HG03575 (cell line): ENCODE results near the gene ANKLE1.

Experiments
- ATAC-seq: cut with Tn5 transposase; IDR thresholded peaks from one replicate; pipeline ENCODE4 v1.9.1; 2021; ENCODE audit not compliant: unreplicated experiment, insufficient number of reproducible peaks, low FRiP score; ENCODE audit errors: extremely low read depth

ANKLE1 gene

DNA sequence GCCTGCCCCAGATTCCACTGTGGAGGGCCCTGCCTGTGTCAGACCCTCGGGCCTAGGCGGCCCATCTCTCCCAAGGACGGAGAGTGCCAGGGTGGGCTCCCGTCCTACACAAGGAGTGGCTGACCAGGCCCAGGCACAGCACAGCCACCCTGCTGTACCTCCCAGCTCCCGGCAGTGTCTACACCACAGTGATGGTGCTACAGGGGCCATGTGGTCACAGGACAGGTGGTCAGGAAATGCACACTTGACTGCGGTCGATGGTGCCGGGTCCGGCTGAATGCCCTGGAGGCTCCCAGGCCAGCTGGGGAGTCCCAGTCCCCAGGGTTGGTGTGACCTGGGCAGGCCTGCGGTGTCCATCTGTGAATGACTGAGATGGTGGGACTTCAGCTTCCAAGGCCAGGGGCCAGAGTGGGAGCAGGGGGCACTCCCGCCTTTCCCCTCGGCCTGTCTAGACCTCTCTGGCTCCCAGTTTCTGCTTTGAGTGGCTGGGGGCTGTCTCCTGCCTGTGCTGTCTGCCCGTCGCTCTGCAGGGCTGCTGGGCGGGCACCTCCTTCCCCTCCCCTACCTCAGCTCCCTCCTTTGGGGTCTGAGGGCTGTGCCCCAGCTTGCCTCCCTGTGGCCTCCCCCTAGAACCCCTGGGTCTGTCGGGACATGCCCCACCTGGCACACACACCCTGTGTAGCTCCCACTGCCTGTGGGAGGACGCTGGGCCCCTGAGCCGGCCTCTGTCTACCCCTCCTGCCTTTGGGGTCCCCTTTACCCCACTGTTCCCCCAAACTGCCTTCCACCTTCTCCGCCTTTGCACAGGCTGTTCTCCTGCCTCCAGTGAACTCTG lies 40.2 kb downstream of the ANKLE1 start:
- ATAC-seq, result no peak

DNA sequence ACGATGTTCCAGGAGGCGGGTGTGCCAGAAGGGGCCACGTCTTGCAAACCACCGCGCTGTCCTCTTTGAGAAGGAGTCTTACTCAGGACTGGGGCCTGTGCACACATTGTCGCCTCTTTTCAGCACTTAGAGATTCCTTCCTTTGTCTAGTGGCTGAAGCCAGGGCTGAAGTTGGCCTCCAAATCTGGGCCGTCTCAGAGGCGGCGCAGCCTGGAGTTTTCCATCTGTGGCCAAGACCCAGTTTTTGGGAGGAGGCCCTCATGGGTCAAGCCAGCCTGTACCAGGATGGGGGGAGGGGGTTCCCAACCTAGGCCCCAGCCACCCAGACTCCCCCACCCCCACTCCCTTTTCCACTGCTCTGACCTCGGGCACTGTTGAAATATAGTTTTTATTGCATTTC lies 41.2 kb downstream of the ANKLE1 start:
- no peak for ATAC-seq

DNA sequence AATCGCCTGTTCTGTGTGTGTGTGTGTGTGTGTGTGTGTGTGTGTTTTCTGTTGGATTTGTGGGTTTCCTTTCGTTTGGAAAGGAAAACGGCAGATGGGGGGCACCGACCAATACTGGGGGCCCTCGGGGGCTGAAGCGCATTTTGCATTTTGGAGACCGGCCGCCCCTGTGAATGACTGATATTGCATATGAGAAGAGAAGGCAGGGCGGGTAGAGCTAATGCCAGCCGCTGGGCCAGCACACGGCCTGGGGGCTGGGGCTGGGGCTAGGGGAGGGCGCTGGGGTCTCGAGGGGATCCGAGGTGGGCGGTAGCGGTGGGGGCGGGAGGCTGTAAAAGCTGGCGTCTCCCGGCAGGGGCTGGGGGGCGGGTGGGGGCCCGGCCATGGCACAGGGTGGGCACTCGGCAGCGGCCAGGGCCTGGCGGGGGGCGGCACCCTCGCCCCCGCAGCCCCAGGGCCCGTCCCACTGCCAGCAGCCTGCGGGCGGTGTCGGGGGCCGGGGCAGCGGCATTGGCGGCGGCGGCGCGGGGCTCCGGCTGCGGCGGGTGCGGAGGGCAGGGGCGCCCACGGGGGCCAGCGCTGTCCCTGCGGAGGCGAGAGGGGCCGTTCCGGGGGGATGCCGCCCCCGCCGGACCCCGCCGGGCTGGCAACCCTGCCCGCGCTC lies 41.7 kb downstream of the ANKLE1 start:
- ATAC-seq, result no peak

DNA sequence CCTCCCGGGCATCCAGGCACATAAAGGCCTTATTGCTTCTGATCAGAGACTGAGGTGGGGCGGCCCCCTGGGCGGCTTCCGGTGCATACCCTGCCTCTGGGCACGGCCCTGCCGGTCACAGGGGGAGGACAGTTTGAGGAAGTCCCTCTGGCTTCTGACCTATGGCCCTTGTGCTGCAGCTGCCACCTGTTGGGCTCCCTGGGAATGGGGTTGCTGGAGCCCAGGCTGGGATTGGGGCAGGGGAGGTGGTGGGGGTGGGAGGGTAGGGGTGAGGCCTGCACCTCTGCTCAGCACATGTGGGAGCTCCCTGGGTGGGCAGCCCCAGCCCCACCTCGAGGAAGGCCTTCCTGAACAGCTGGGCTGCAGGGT lies 42.2 kb downstream of the ANKLE1 start:
- ATAC-seq, result no peak

DNA sequence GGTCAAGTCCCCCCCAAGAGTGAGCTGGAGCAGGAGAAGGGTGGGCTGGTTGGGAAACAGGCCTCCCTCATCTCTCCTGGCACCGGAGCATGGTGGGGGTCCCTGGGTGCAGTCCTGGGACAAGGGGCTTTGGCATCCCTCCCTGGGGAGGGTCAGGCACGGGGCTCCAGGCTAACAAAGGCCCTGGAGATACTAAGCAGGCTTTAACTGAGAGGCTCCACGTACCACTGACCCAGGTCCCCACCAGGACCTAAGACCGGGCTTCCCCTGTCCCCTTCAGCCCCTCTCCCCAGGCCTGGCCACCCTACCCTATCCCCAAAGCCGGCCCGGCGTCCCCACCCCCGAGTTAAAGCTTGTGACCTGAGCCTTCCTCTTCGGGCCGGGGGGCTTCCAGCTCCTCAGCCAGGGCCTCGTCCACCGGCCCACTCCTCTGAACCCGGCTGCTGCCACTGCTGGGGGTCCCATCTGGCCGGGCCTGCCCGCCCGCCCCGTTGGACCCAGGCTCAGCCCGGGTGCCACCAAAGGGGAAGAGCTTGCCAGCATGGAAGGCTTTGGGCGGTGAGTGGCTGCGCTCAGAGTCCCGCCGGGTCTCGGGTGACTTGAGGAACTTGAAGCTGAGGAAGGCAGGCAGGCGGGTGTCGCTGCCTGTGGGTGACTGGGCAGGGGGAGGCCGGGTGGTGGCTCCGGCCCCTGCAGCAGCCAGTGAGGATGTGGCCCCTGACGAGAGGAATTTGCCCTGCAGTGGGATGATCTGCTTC lies 42.8 kb downstream of the ANKLE1 start:
- no peak for ATAC-seq

DNA sequence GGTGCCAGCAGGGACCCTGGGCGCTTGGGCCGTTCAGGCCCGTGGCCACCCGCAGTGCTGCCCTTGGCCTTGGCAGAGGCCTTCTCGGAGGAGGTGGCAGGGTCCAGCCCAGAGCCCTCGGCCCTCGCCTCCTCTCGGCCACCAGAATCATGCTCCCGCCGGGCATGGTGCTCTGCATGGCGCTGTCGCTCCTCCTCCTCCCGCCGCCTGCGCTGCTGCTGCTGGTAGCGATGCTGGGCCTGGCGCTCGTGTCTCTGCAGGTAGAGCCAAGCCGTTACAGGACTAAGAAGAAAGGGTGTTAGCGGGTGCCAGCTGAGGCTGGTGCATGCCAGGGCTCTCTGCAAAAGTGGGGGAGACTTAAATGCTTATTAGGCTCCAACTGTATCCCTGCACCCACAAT lies 43.4 kb downstream of the ANKLE1 start:
- no peak for ATAC-seq

DNA sequence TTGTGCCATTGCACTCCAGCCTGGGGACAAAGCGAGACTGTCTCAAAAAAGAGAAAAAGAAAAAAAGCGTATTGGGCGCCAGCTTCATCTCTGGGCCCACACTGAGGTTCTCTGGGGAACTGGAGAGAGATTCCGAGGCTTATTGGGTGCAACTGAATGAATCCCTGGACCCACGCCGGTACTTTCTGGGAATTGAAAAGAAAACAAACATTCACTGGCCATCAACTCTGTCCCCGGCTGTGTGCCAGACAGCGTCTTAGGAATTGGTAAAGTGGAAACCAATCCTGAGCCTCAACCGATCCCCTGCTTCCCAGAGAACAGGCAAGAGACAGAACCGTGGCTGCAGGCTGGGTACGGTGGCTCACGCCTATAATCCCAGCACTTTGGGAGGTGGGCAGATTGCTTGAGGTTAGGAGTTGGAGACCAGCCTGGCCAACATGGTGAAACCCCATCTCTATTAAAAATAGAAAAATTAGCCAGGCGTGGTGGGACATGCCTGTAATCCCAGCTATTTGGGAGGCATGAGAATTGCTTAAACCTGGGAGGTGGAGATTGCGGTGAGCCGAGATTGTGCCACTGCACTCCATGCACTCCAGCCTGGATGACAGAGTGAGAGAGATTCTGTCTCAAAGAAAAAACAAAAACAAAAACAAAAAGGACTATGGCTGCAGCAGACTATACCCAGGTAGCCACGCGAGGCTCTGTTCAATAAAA lies 44.3 kb downstream of the ANKLE1 start:
- ATAC-seq, result no peak

DNA sequence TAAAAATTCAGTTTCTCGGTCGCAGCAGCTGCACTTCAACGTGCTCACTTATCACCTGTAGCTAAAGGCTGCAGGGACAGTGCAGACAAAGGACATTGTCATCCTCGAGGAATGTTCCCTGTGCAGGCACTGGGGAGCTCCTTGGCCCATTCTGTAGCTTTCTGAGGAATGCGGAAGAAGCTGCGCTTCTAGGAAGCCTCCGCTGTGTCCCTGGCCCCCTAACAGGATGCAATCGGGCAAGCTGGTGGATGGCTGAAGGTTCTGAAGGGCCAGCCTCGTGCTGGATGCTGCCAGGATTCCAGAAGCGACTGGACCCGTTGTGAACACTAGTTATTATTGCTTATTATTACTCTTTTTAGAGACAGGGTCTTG lies 44.9 kb downstream of the ANKLE1 start:
- no peak for ATAC-seq

DNA sequence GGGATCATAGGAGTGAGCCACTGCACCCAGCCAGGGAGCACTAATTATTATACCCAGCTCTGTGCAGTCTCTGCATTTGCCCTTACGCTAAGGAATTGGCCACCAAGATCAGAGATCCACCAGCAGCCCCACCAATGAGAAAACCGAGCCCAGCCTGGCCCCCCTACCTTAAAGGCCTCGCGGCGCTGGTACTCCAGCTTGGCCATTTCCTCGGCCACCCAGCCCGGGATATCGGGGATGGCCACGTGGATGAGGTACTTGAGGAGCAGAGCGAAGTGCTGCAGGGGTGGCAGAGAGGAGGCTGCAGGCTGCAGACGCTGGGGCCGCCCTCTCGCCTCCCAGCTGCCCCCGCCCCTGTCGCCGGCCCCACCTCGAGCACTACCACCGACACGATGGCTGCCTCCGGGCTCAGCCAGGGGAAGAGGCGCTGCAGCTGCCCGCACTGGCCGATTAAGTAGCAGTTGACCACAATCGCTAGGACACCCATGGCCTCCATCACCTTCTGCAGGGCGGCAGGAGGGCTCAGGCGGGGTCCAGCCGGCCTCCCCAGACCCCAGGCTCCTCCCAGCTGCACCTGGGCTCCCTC lies 45.5 kb downstream of the ANKLE1 start:
- ATAC-seq, result no peak

DNA sequence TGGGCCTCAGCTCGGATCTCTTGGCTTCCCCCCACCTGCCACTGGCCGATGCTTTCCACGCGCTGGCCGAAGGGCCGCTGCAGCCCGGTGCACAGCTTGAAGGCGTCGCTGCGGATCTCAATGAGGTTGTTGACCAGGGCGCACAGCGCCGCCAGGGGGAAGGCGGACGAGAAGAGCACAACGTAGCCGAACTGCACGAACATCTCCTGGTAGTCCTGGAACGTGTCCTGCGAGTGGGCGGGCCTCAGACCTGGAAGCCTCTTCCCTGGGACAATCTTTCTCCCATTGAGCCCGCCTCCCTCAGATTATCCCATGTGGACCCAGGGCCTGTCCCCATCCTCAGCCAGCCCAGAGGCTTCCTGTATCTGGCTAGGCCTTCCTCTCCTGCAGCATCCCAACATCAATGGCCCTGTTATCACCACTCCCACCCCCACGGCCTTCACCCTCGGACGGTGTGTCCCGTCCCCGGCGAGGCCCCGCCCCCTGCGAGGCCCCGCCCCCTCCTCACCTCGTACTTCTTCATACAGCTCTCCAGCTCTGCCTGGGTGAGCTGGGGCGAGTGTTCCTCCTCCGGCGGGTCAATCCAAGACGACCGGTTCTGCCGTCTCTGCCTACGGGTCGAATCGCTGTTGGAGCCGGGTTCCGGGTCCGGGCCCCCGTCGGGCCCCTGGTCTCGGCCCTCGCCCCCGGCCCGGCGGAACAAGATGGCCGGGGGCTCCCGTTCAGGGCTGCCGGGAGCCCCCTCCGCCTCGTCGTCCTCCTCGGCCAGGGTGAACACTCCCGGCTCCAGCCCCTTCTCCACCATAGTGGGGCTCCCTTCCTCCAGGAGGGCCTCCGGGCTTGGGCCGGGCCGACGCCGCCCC lies 46.2 kb downstream of the ANKLE1 start:
- ATAC-seq, result no peak

DNA sequence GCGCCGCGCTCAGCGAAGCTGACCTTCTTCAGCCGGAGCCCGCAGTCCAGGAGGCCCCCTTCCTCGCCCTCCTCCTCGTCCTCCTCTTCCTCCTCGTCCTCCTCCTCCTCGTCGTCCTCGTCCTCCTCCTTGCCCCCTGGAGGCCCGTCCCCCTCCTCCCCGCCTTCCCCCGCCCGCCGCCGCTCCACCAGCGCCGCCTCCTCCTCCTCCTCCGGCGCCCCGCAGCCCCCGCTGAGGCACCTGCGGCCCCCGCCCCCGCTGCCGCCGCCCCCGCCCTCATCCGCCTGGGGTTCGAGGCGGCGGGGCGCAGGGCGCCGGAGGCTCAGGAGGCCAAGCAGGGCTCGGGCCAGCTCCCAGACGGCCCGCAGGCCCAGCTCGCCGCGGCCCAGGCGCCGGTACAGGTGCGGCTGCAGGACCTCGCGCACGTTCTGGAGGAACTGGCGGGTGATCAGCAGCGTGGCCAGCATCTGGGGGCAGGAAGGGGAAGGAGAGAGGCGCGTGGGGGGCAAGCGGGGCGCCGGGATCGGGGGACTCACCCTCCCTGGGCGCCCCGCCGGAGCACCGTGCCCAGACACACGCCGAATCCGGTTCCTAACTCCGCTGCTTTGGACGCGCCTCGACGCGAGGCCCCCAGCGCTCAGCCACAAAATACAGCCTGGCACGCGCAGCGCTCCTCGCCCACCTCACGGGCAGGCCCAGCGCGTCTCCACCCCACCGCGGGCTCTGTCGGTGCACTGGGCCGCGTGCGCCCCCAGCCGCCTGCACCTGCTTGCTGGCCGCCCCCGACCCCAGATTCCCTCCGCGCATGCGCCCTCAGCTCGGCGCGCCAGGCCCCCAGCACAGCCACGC lies 47.0 kb downstream of the ANKLE1 start:
- ATAC-seq, result no peak

DNA sequence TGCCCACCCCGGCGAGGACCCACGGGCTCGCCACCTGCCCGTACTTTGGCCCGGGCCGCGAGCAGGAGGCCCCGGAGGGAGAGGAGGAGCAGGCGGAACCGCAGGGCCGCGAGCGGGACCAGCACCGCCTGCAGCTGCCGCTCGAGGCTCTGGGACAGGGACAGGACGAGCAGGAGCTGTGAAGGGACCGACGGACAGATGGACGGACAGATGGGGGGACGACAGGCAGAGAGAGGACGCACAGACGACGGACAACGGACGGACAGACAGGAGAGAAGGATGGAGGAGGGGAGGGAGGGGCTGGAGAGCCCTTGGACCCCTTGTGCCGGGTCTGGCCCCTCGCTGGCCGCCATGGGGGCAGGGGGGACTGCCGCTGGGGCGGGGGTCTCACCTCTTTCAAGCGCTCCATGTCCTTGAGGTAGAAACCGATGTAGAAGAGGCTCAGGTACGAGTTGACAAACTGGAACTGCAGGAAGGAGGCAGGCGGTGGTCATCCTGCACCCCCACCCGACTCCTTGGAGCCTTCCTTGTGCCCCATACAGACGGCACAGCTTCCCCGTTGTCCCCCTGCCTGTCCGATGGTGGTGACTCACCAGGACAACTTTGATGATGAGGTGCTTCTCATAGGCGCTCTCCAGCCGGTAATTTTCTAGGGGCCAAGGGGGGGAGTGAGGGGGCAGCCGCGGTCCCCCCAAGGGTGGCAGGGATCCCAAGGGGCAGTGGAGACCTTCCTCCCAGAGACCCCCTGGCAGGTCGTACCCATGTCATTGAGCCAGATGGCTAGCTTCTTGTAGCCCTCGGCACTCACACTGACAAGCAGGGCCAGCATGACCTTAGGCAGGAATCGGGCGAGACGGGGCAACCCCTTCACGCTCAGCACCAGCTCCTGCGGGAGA lies 47.9 kb downstream of the ANKLE1 start:
- ATAC-seq, result no peak

DNA sequence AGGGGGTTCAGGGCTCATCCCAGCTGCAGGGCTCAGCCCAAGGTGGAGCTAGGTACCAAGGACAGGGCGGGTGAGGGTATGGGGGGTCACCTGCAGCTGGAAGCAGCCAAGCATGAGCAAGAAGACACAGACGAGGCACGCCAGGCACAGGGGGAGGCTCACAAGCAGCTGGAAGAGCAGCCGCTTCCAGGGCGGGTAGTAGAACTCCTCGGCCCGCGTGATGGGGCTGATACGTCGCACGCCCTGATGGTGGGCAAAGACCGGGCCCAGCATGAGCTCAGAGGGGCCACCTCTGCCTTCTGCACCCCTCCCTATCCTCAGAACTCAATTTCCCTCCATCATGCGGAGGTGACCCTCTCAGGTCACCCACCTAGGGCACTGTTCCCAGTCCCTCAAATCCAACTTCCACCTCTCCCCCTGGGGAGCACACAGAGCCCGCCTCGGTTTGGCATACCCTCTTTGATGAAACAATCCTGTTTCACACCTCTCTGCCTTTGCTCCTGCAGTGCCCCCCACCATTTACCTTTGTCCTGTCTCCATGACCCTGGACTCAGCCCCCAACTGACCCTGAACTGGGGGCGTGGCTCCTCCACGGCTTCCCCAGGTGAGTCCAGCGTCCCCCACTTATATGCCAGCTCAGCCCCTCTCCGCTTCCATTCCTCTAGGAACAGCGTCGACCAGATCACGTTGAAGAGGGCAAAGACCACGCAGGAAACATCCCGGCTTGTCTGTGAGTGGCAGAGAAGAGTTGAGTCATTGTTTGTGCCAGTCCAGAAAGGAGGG lies 48.8 kb downstream of the ANKLE1 start:
- ATAC-seq, result no peak

DNA sequence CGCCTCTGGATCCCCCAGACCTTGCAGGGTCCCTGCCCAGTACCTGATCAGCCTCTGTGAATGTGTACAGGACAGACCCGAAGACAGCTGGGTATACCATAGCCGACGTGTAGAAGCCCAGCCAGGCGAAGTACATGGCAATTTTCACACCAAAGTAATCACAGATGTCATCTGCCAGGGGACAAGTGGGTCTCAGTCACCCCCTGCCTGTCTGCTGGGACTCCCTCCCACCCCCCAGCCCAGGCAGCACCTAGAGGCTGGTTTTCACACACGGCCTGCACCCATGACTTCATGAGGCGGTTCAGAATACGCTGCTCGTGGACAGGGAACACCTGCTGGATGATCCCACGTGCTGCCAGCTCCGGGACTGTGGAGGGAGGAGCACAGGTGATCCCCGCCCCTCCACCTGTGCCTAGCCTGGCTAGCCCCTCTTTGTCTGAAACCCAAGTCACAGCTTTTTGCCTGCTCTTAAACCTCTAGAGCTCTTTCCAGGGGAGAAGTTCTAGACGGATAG lies 49.4 kb downstream of the ANKLE1 start:
- ATAC-seq, result no peak

DNA sequence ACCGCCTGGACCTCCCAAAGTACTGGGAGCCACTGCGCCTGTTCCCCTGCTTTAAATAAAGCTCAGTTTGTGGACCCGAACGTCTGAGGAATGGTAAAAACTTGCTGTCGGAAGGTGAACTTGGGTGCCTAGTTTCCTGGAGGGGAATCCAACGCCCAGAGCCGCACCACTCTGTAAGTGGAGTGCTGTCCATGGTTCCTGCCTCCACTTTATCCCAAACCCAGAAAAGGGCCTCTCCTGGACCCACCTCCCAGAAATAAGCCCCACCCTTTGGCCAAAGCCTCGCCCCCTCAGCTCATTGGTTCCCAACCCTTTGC lies 50.6 kb downstream of the ANKLE1 start:
- no peak for ATAC-seq
